ENCODE data around the gene NTNG1.

The NTNG1 gene

GRCh38 chr1:107451715-107452114, 310.9 kb downstream of the NTNG1 start:
- no peaks in the 10 kb centered on the region for H3K36me3 ChIP-seq (ENCODE audit: control insufficient read depth, insufficient read depth, low read length)
- no peaks in the 10 kb centered on the region for H3K9me3 ChIP-seq (ENCODE audit: control insufficient read depth, insufficient read depth, low read depth, low read length)
- no peak overlapping the region for H3K9ac ChIP-seq (ENCODE audit: low read length)
- no peaks in the 10 kb centered on the region for H3K4me1 ChIP-seq (ENCODE audit: control insufficient read depth, insufficient read depth, low read length)
- no peak overlapping the region for H3K27ac ChIP-seq (ENCODE audit: low read depth, low read length)
- no peaks in the 10 kb centered on the region for H3K27me3 ChIP-seq (ENCODE audit: control insufficient read depth, insufficient read depth, low read length)
- no peak overlapping the region for H3K4me3 ChIP-seq (ENCODE audit: low read depth, low read length)

DNA sequence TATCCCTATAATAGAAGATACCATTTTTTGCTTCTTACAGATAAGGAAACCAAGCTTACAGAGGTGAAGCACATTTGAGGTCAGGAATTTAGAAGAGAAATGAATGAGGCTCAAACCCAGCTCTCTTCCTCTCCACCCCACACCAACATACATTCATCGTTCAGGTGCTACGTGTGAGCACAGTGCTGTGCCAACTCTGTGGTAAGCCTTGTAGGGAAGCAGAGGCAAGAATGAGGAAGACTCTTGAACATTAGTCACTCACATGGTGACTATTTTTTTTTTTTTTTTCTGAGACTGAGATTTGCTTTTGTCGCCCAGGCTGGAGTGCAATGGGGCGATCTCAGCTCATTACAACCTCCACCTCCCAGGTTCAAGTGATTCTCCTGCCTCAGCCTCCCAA, 314.0 kb downstream of the NTNG1 start:
- no peaks in the 10 kb centered on the region for H3K4me1 ChIP-seq (ENCODE audit: control insufficient read depth, insufficient read depth, low read length)
- no peaks in the 10 kb centered on the region for H3K27me3 ChIP-seq (ENCODE audit: control insufficient read depth, insufficient read depth, low read length)
- no peaks in the 10 kb centered on the region for H3K9me3 ChIP-seq (ENCODE audit: control insufficient read depth, insufficient read depth, low read depth, low read length)
- no peak overlapping the region for H3K4me3 ChIP-seq (ENCODE audit: low read depth, low read length)
- no peak overlapping the region for H3K9ac ChIP-seq (ENCODE audit: low read length)
- H3K27ac ChIP-seq (ENCODE audit: low read depth, low read length), result no peak overlapping the region
- no peaks in the 10 kb centered on the region for H3K36me3 ChIP-seq (ENCODE audit: control insufficient read depth, insufficient read depth, low read length)

- Histone ChIP-seq H3K9ac (ENCODE audit: low read length) (no peak overlapping the region), H3K27ac (ENCODE audit: low read depth, low read length) (no peak overlapping the region), H3K4me3 (ENCODE audit: low read depth, low read length) (no peak overlapping the region), H3K9me3 (ENCODE audit: control insufficient read depth, insufficient read depth, low read depth, low read length) (no peaks in the 10 kb centered on the region), H3K4me1 (ENCODE audit: control insufficient read depth, insufficient read depth, low read length) (no peaks in the 10 kb centered on the region), H3K36me3 (ENCODE audit: control insufficient read depth, insufficient read depth, low read length) (no peaks in the 10 kb centered on the region), H3K27me3 (ENCODE audit: control insufficient read depth, insufficient read depth, low read length) (no peaks in the 10 kb centered on the region)
These were observed 317.1 kb downstream of the NTNG1 start for GRCh38 chr1:107457989-107458388.

GRCh38 chr1:107459204-107459904, 318.5 kb downstream of the NTNG1 start:
- no peaks in the 10 kb centered on the region for H3K27me3 ChIP-seq (ENCODE audit: control insufficient read depth, insufficient read depth, low read length)
- no peak overlapping the region for H3K4me3 ChIP-seq (ENCODE audit: low read depth, low read length)
- H3K36me3 ChIP-seq (ENCODE audit: control insufficient read depth, insufficient read depth, low read length), result no peaks in the 10 kb centered on the region
- H3K9ac ChIP-seq (ENCODE audit: low read length), result no peak overlapping the region
- no peaks in the 10 kb centered on the region for H3K9me3 ChIP-seq (ENCODE audit: control insufficient read depth, insufficient read depth, low read depth, low read length)
- no peak overlapping the region for H3K27ac ChIP-seq (ENCODE audit: low read depth, low read length)
- H3K4me1 ChIP-seq (ENCODE audit: control insufficient read depth, insufficient read depth, low read length), result peaks cover 4% of the 10 kb centered on the region

DNA sequence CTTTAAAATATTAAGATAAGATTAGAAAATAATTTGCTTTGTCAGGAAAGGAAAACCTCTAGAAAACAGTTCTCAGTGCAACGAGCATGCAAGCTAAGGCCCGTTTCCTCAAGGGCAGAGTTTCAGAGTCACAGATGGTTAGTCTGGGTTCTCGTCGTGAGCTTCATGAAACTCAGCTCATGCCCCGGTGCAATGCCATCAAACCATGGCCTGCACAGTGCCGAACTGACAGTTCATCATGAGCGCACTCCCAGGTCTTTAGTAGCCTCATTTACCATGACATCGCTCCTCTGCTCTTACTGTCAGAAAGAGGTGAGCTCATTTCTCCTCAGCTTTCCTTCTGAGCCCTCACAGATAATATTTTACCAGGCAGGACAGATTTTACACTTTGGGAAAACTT, 319.2 kb downstream of the NTNG1 start:
- Histone ChIP-seq H3K4me3 (ENCODE audit: low read depth, low read length) (no peak overlapping the region), H3K27ac (ENCODE audit: low read depth, low read length) (no peak overlapping the region), H3K36me3 (ENCODE audit: control insufficient read depth, insufficient read depth, low read length) (no peaks in the 10 kb centered on the region), H3K9me3 (ENCODE audit: control insufficient read depth, insufficient read depth, low read depth, low read length) (no peaks in the 10 kb centered on the region), H3K4me1 (ENCODE audit: control insufficient read depth, insufficient read depth, low read length) (peaks cover 8% of the 10 kb centered on the region), H3K27me3 (ENCODE audit: control insufficient read depth, insufficient read depth, low read length) (no peaks in the 10 kb centered on the region), H3K9ac (ENCODE audit: low read length) (no peak overlapping the region)

- H3K9me3 ChIP-seq (ENCODE audit: control insufficient read depth, insufficient read depth, low read depth, low read length), result no peaks in the 10 kb centered on the region
- H3K36me3 ChIP-seq (ENCODE audit: control insufficient read depth, insufficient read depth, low read length), result no peaks in the 10 kb centered on the region
- no peak overlapping the region for H3K4me3 ChIP-seq (ENCODE audit: low read depth, low read length)
- H3K27me3 ChIP-seq (ENCODE audit: control insufficient read depth, insufficient read depth, low read length), result no peaks in the 10 kb centered on the region
- H3K4me1 ChIP-seq (ENCODE audit: control insufficient read depth, insufficient read depth, low read length), result peaks cover 8% of the 10 kb centered on the region
- H3K27ac ChIP-seq (ENCODE audit: low read depth, low read length), result no peak overlapping the region
- no peak overlapping the region for H3K9ac ChIP-seq (ENCODE audit: low read length)
These were observed 324.0 kb downstream of the NTNG1 start for GRCh38 chr1:107464827-107465226.

DNA sequence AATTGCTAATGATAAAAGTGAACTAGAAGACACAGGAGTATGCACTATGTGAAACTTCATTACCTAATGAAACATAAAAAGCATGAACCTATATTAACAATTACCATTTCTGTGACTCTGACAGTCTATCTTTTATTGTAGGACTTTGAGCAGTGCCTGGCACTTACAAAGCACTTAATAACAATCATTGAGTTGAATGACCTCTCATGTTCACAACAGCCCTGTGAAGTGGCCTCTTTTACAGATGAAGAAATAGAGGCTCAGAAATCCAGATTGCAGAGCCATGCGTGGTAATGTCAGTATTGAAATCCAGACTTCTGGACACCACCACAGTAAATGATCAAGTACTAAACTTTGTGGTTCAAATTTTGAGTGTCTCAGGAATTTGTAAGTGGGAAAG, 326.4 kb downstream of the NTNG1 start:
- Histone ChIP-seq H3K9ac (ENCODE audit: low read length) (no peak overlapping the region), H3K27me3 (ENCODE audit: control insufficient read depth, insufficient read depth, low read length) (no peaks in the 10 kb centered on the region), H3K4me3 (ENCODE audit: low read depth, low read length) (no peak overlapping the region), H3K36me3 (ENCODE audit: control insufficient read depth, insufficient read depth, low read length) (no peaks in the 10 kb centered on the region), H3K27ac (ENCODE audit: low read depth, low read length) (no peak overlapping the region), H3K4me1 (ENCODE audit: control insufficient read depth, insufficient read depth, low read length) (peaks cover 8% of the 10 kb centered on the region), H3K9me3 (ENCODE audit: control insufficient read depth, insufficient read depth, low read depth, low read length) (no peaks in the 10 kb centered on the region)

GRCh38 chr1:107467811-107468210, 327.0 kb downstream of the NTNG1 start:
- Histone ChIP-seq H3K4me1 (ENCODE audit: control insufficient read depth, insufficient read depth, low read length) (peaks cover 8% of the 10 kb centered on the region), H3K9ac (ENCODE audit: low read length) (no peak overlapping the region), H3K27ac (ENCODE audit: low read depth, low read length) (no peak overlapping the region), H3K36me3 (ENCODE audit: control insufficient read depth, insufficient read depth, low read length) (no peaks in the 10 kb centered on the region), H3K4me3 (ENCODE audit: low read depth, low read length) (no peak overlapping the region), H3K9me3 (ENCODE audit: control insufficient read depth, insufficient read depth, low read depth, low read length) (no peaks in the 10 kb centered on the region), H3K27me3 (ENCODE audit: control insufficient read depth, insufficient read depth, low read length) (no peaks in the 10 kb centered on the region)

- H3K27ac ChIP-seq (ENCODE audit: low read depth, low read length), result no peak overlapping the region
- H3K4me1 ChIP-seq (ENCODE audit: control insufficient read depth, insufficient read depth, low read length), result no peaks in the 10 kb centered on the region
These were observed 332.2 kb downstream of the NTNG1 start for GRCh38 chr1:107473065-107473464.

GRCh38 chr1:107474877-107475612, 334.2 kb downstream of the NTNG1 start:
- Histone ChIP-seq H3K4me3 (ENCODE audit: low read depth, low read length) (no peak overlapping the region), H3K4me1 (ENCODE audit: control insufficient read depth, insufficient read depth, low read length) (no peaks in the 10 kb centered on the region), H3K9ac (ENCODE audit: low read length) (no peak overlapping the region), H3K36me3 (ENCODE audit: control insufficient read depth, insufficient read depth, low read length) (no peaks in the 10 kb centered on the region), H3K27ac (ENCODE audit: low read depth, low read length) (no peak overlapping the region), H3K27me3 (ENCODE audit: control insufficient read depth, insufficient read depth, low read length) (no peaks in the 10 kb centered on the region), H3K9me3 (ENCODE audit: control insufficient read depth, insufficient read depth, low read depth, low read length) (no peaks in the 10 kb centered on the region)

More at GRCh38 chr1:107473065-107473464, 332.2 kb downstream of the NTNG1 start:
- Histone ChIP-seq H3K4me3 (ENCODE audit: low read depth, low read length) (no peak overlapping the region), H3K27me3 (ENCODE audit: control insufficient read depth, insufficient read depth, low read length) (no peaks in the 10 kb centered on the region), H3K36me3 (ENCODE audit: control insufficient read depth, insufficient read depth, low read length) (no peaks in the 10 kb centered on the region), H3K9ac (ENCODE audit: low read length) (no peak overlapping the region), H3K9me3 (ENCODE audit: control insufficient read depth, insufficient read depth, low read depth, low read length) (no peaks in the 10 kb centered on the region)

DNA sequence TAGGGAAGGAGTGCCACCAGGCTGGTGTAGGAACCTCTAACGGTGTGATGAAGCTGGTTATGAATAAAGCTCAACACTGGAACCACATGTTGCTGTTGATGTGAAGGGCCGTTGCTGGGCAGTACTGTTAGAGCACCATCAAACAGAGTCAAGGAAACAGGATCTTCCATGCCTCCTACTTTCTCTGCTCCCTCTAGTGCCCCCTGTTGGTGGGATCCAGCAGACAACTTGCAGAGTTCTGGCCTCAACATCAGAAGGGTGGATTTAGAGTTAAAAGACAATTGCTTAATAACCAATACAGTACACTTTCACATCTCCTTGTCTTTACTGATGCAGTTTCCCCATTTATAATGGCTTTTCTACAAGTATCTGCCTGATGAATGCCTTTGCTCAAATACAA, 336.4 kb downstream of the NTNG1 start:
- H3K27ac ChIP-seq (ENCODE audit: low read depth, low read length), result no peak overlapping the region
- H3K27me3 ChIP-seq (ENCODE audit: control insufficient read depth, insufficient read depth, low read length), result no peaks in the 10 kb centered on the region
- no peaks in the 10 kb centered on the region for H3K4me1 ChIP-seq (ENCODE audit: control insufficient read depth, insufficient read depth, low read length)
- H3K9ac ChIP-seq (ENCODE audit: low read length), result no peak overlapping the region
- no peak overlapping the region for H3K4me3 ChIP-seq (ENCODE audit: low read depth, low read length)
- H3K36me3 ChIP-seq (ENCODE audit: control insufficient read depth, insufficient read depth, low read length), result no peaks in the 10 kb centered on the region
- H3K9me3 ChIP-seq (ENCODE audit: control insufficient read depth, insufficient read depth, low read depth, low read length), result no peaks in the 10 kb centered on the region
